MCF 10A (cell line): ENCODE measurements around the gene TCEAL1. TPM values are rescaled to one million over a fixed set of nuclear protein-coding genes. Genes with fewer than 3 reads are reported as not detected.

ENCODE experiments used
- BruUV-seq: library from RNA; stranded (reverse); fragments of 400-500 nt; replicated peaks from 2 replicates; lab custom pipeline; 2021; lab: Mats Ljungman, UMichigan
- CTCF ChIA-PET: fragments of 300-600 bp; sonication (Branson Sonifier 250); formaldehyde crosslinking; extraction: SDS; loops from one replicate; lab custom pipeline; 2021; ENCODE audit warnings: antibody characterized with exemption, inconsistent platforms; lab: Yijun Ruan, JAX
- POLR2A ChIA-PET: fragments of 300-600, 350-650 bp; sonication (Branson Sonifier 250); formaldehyde crosslinking; extraction: SDS; loops from one replicate; lab custom pipeline; 2020; ENCODE audit warnings: antibody characterized with exemption, inconsistent platforms; lab: Yijun Ruan, JAX
- DNase-seq: peaks from one replicate; pipeline ENCODE4 v3.0.0-alpha.2; 2018; ENCODE audit not compliant: unreplicated experiment
- H3K27ac Mint-ChIP-seq: one replicate; pipeline ENCODE4 v1.8.0; 2022; ENCODE audit warnings: mild to moderate bottlenecking, low read depth, mixed read lengths; ENCODE audit not compliant: unreplicated experiment
- H3K27me3 Mint-ChIP-seq: one replicate; pipeline ENCODE4 v1.8.0; 2022; ENCODE audit warnings: mixed read lengths; ENCODE audit not compliant: insufficient read depth, unreplicated experiment
- H3K36me3 Mint-ChIP-seq: one replicate; pipeline ENCODE4 v1.8.0; 2022; ENCODE audit warnings: mild to moderate bottlenecking, moderate library complexity, mixed read lengths; ENCODE audit not compliant: insufficient read depth, unreplicated experiment
- H3K4me1 Mint-ChIP-seq: one replicate; pipeline ENCODE4 v1.8.0; 2022; ENCODE audit warnings: mixed read lengths; ENCODE audit not compliant: insufficient read depth, unreplicated experiment
- H3K4me3 Mint-ChIP-seq: one replicate; pipeline ENCODE4 v1.8.0; 2022; ENCODE audit warnings: mild to moderate bottlenecking, moderate library complexity, mixed read lengths; ENCODE audit not compliant: unreplicated experiment
- H3K9me3 Mint-ChIP-seq: one replicate; pipeline ENCODE4 v1.8.0; 2022; ENCODE audit warnings: mixed read lengths; ENCODE audit not compliant: unreplicated experiment
- CTCF ChIP-seq: fragments of 200-600 bp; IDR thresholded peaks from one replicate; pipeline ENCODE4 v1.8.0; 2022; ENCODE audit warnings: antibody characterized with exemption, mild to moderate bottlenecking; ENCODE audit not compliant: unreplicated experiment
- intact Hi-C: fragments of 100-400 bp; cut with micrococcal nuclease; formaldehyde crosslinking; loops from 2 replicates; pipeline ENCODE4 v1.14.1; 2022
- total RNA-seq: library from RNA; stranded (reverse); gene quantifications from 2 replicates; pipeline ENCODE4 v1.2.3, GENCODE V29; 2022

TCEAL1 gene
- total RNA-seq, 1 experiment from 2014 or later, result 5.7 TPM

GRCh38 chrX:103613362-103613890 is 15.3 kb upstream of the TCEAL1 start:
- CTCF ChIA-PET, result interaction anchor here (0.7 kb wide), 1 partner anchor 83 kb away, joined by 3 read pairs; no protein-coding TSS in a partner anchor
- POLR2A ChIA-PET, result interaction anchor here (1.0 kb wide), 1 partner anchor 9 kb away, joined by 3 read pairs; no protein-coding TSS in a partner anchor

GRCh38 chrX:103614999-103615398 is 13.8 kb upstream of the TCEAL1 start:
- no TSS peak for BruUV-seq
- peaks cover 29% of the 10 kb centered on the region for H3K4me1 Mint-ChIP-seq
- ChIA-PET POLR2A (interaction anchor here (0.5 to 0.9 kb wide), 3 partner anchors 15 to 77 kb away, joined by 3 to 4 read pairs (median 4); partner anchors contain the start of gene MORF4L2), CTCF (interaction anchor here (0.7 kb wide), 1 partner anchor 125 kb away, joined by 3 read pairs; no protein-coding TSS in a partner anchor)
- no peak for TF ChIP-seq CTCF
- H3K27me3 Mint-ChIP-seq, result peaks cover 64% of the 10 kb centered on the region
- H3K36me3 Mint-ChIP-seq, result peaks cover 6% of the 10 kb centered on the region
- intact Hi-C loops, result no loop called here
- peaks cover 7% of the 10 kb centered on the region for H3K9me3 Mint-ChIP-seq
- H3K27ac Mint-ChIP-seq, result no peak overlapping the region
- H3K4me3 Mint-ChIP-seq, result no peak overlapping the region
- peak; percentile 18 for DNase-seq

More at GRCh38 chrX:103613362-103613890, 15.3 kb upstream of the TCEAL1 start:
- Mint-ChIP-seq H3K27ac (no peak overlapping the region), H3K36me3 (peaks cover 6% of the 10 kb centered on the region), H3K4me1 (peaks cover 29% of the 10 kb centered on the region), H3K9me3 (peaks cover 7% of the 10 kb centered on the region), H3K4me3 (no peak overlapping the region), H3K27me3 (peaks cover 64% of the 10 kb centered on the region)
- BruUV-seq, result no TSS peak
- no peak for TF ChIP-seq CTCF
- DNase-seq, result no peak
- intact Hi-C loops, result no loop called here

- ChIA-PET CTCF (interaction anchor here (0.7 to 1.3 kb wide), 2 partner anchors 14 to 126 kb away, joined by 3 to 4 read pairs; no protein-coding TSS in a partner anchor), POLR2A (interaction anchor here (0.8 to 1.4 kb wide), 4 partner anchors 10 to 78 kb away, joined by 3 to 4 read pairs (median 4); partner anchors contain the start of gene TCEAL1)
- intact Hi-C loops, result no loop called here
- H3K9me3 Mint-ChIP-seq, result peaks cover 7% of the 10 kb centered on the region
- peaks cover 58% of the 10 kb centered on the region for H3K27me3 Mint-ChIP-seq
- TF ChIP-seq CTCF, result no peak
- peaks cover 29% of the 10 kb centered on the region for H3K4me1 Mint-ChIP-seq
- DNase-seq, result no peak
- no peak overlapping the region for H3K4me3 Mint-ChIP-seq
- no TSS peak for BruUV-seq
- H3K36me3 Mint-ChIP-seq, result peaks cover 10% of the 10 kb centered on the region
- no peak overlapping the region for H3K27ac Mint-ChIP-seq
Measured at GRCh38 chrX:103615781-103616371, 12.9 kb upstream of the TCEAL1 start.

- Mint-ChIP-seq H3K4me3 (no peak overlapping the region), H3K9me3 (peaks cover 7% of the 10 kb centered on the region), H3K36me3 (peaks cover 15% of the 10 kb centered on the region), H3K4me1 (peaks cover 29% of the 10 kb centered on the region), H3K27me3 (peaks cover 57% of the 10 kb centered on the region), H3K27ac (no peak overlapping the region)
- intact Hi-C loops, result no loop called here
- ChIA-PET CTCF (interaction anchor here (0.6 to 1.3 kb wide), 4 partner anchors 9 to 549 kb away, joined by 3 to 4 read pairs (median 3); no protein-coding TSS in a partner anchor), POLR2A (interaction anchor here (0.8 to 1.4 kb wide), 3 partner anchors 9 to 12 kb away, joined by 3 to 4 read pairs (median 3); partner anchors contain the start of gene TCEAL1)
- DNase-seq, result no peak
- no TSS peak for BruUV-seq
- no peak for TF ChIP-seq CTCF
Measured at GRCh38 chrX:103616676-103617186, 12.0 kb upstream of the TCEAL1 start.
